Natural killer cell (primary cell): ENCODE data around the gene MAPK7. TPM values are rescaled to one million over a fixed set of nuclear protein-coding genes. Genes with fewer than 3 reads are reported as not detected.

Experiments used
- ATAC-seq, 3 donors: fragments of 150-1000 bp in 2 of 3; fragments of 200-7000 bp in 1 of 3; cut with Tn5 transposase; 1 replicate in 1 of 3; 2 replicates in 2 of 3; pipeline ENCODE4 v1.10.0; 2021; ENCODE audit warnings: mild to moderate bottlenecking in 2 of 3, moderate library complexity in 2 of 3
- DNase-seq, 2 donors: peaks; one replicate each; pipeline versions ENCODE4 v3.0.0 to v3.0.0-alpha.2; 2013 to 2021; ENCODE audit warnings: mixed read lengths in 1 of 2
- H3K27ac ChIP-seq: one replicate; pipeline ENCODE4 v1.5.1; 2013; ENCODE audit warnings: mild to moderate bottlenecking, low read length
- H3K27me3 ChIP-seq: one replicate; pipeline ENCODE4 v1.6.1; 2013; ENCODE audit warnings: low read length; ENCODE audit not compliant: control insufficient read depth, insufficient read depth
- H3K36me3 ChIP-seq: one replicate; pipeline ENCODE4 v1.6.1; 2013; ENCODE audit warnings: low read length; ENCODE audit not compliant: control insufficient read depth, insufficient read depth
- H3K4me1 ChIP-seq: one replicate; pipeline ENCODE4 v1.6.1; 2013; ENCODE audit warnings: low read length; ENCODE audit not compliant: control insufficient read depth, insufficient read depth
- H3K4me3 ChIP-seq: one replicate; pipeline ENCODE4 v1.5.1; 2013; ENCODE audit warnings: low read length
- H3K9me3 ChIP-seq: one replicate; pipeline ENCODE4 v1.6.1; 2013; ENCODE audit warnings: low read length; ENCODE audit not compliant: control insufficient read depth, insufficient read depth
- H3K27ac Mint-ChIP-seq, 2 donors: one replicate each; pipeline ENCODE4 v1.8.0; 2022; ENCODE audit warnings: mild to moderate bottlenecking in 2 of 2, mixed read lengths in 2 of 2, moderate library complexity in 1 of 2
- H3K27me3 Mint-ChIP-seq, 2 donors: one replicate each; pipeline ENCODE4 v1.8.0; 2022; ENCODE audit warnings: low read depth in 2 of 2, mixed read lengths in 2 of 2
- H3K36me3 Mint-ChIP-seq: one replicate; pipeline ENCODE4 v1.8.0; 2022; ENCODE audit warnings: mixed read lengths
- H3K4me1 Mint-ChIP-seq, 2 donors: one replicate each; pipeline ENCODE4 v1.8.0; 2022; ENCODE audit warnings: mixed read lengths in 2 of 2
- H3K4me3 Mint-ChIP-seq: one replicate; pipeline ENCODE4 v1.8.0; 2022; ENCODE audit warnings: mild to moderate bottlenecking, moderate library complexity, mixed read lengths
- H3K9me3 Mint-ChIP-seq, 2 donors: one replicate each; pipeline ENCODE4 v1.8.0; 2022; ENCODE audit warnings: mixed read lengths in 2 of 2
- WGBS: methylation state at CpG from one replicate; pipeline ENCODE4 v1.1.7; 2013; ENCODE audit warnings: missing lambda C conversion rate; ENCODE audit not compliant: insufficient coverage; 5-methylcytosine and 5-hydroxymethylcytosine counted together
- intact Hi-C: fragments of 100-400 bp; cut with micrococcal nuclease; formaldehyde crosslinking; loops from one replicate; pipeline ENCODE4 v1.14.2; 2022
- total RNA-seq, 4 donors: library from RNA; stranded (reverse); fragments of 120-200 nt in 1 of 4; gene quantifications; one replicate each; pipeline versions ENCODE4 v1.2.3 to v1.2.4, GENCODE V29; 2013 to 2022
- TF ChIP-seq, protein P1 (sequence below): fragments of 200-600 bp; IDR thresholded peaks from one replicate; pipeline ENCODE4 v1.8.0; 2022; ENCODE audit warnings: antibody characterized with exemption

Gene MAPK7
- total RNA-seq, 3 donors from 2014 or later (not counting 1 experiment from before 2014, with no cell fraction given), result 39.2 to 63.5 (median 54.1) TPM

- Histone ChIP-seq H3K27ac (no peak overlapping the region), H3K36me3 (no peaks in the 10 kb centered on the region), H3K4me1 (peaks cover 54% of the 10 kb centered on the region), H3K4me3 (no peak overlapping the region), H3K9me3 (no peaks in the 10 kb centered on the region), H3K27me3 (no peaks in the 10 kb centered on the region)
- WGBS, result 91% methylated on average over 5 of the region's 5 CpGs
- H3K36me3 Mint-ChIP-seq, result no peaks in the 10 kb centered on the region
- no peak overlapping the region for H3K4me3 Mint-ChIP-seq
- peaks cover 53 to 63% of the 10 kb centered on the region in 2 donors for H3K4me1 Mint-ChIP-seq
- ATAC-seq, result no peak
- no peaks in the 10 kb centered on the region for H3K27me3 Mint-ChIP-seq
- H3K27ac Mint-ChIP-seq, result peak overlapping the region; percentile 30 to 59
- H3K9me3 Mint-ChIP-seq, result no peaks in the 10 kb centered on the region
- intact Hi-C loops, result loop anchor here (10.0 kb wide), 1 partner anchor 278 kb away; the partner anchor contains the start of gene ALDH3A2
- no peak for DNase-seq
- TF ChIP-seq, protein P1, sequence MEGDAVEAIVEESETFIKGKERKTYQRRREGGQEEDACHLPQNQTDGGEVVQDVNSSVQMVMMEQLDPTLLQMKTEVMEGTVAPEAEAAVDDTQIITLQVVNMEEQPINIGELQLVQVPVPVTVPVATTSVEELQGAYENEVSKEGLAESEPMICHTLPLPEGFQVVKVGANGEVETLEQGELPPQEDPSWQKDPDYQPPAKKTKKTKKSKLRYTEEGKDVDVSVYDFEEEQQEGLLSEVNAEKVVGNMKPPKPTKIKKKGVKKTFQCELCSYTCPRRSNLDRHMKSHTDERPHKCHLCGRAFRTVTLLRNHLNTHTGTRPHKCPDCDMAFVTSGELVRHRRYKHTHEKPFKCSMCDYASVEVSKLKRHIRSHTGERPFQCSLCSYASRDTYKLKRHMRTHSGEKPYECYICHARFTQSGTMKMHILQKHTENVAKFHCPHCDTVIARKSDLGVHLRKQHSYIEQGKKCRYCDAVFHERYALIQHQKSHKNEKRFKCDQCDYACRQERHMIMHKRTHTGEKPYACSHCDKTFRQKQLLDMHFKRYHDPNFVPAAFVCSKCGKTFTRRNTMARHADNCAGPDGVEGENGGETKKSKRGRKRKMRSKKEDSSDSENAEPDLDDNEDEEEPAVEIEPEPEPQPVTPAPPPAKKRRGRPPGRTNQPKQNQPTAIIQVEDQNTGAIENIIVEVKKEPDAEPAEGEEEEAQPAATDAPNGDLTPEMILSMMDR, result no peak
Observed at GRCh38 chr17:19366637-19366972, 11.7 kb upstream of the MAPK7 start.

GRCh38 chr17:19368229-19368628 lies 10.1 kb upstream of the MAPK7 start:
- WGBS, result 95% methylated on average over 4 of the region's 4 CpGs
- peaks cover 55 to 67% of the 10 kb centered on the region in 2 donors for H3K4me1 Mint-ChIP-seq
- peak overlapping the region; percentile 91 to 95 for H3K27ac Mint-ChIP-seq
- peak overlapping the region; percentile 4 for H3K4me3 Mint-ChIP-seq
- Histone ChIP-seq H3K4me3 (no peak overlapping the region), H3K27me3 (no peaks in the 10 kb centered on the region), H3K27ac (no peak overlapping the region), H3K4me1 (peaks cover 58% of the 10 kb centered on the region), H3K9me3 (no peaks in the 10 kb centered on the region), H3K36me3 (no peaks in the 10 kb centered on the region)
- no peaks in the 10 kb centered on the region for H3K9me3 Mint-ChIP-seq
- H3K27me3 Mint-ChIP-seq, result no peaks in the 10 kb centered on the region
- ATAC-seq (no peak), DNase-seq (no peak)
- H3K36me3 Mint-ChIP-seq, result no peaks in the 10 kb centered on the region
- intact Hi-C loops, result loop anchor here (10.0 kb wide), 1 partner anchor 277 kb away; the partner anchor contains the start of gene ALDH3A2
- TF ChIP-seq, protein P1, result no peak

DNA sequence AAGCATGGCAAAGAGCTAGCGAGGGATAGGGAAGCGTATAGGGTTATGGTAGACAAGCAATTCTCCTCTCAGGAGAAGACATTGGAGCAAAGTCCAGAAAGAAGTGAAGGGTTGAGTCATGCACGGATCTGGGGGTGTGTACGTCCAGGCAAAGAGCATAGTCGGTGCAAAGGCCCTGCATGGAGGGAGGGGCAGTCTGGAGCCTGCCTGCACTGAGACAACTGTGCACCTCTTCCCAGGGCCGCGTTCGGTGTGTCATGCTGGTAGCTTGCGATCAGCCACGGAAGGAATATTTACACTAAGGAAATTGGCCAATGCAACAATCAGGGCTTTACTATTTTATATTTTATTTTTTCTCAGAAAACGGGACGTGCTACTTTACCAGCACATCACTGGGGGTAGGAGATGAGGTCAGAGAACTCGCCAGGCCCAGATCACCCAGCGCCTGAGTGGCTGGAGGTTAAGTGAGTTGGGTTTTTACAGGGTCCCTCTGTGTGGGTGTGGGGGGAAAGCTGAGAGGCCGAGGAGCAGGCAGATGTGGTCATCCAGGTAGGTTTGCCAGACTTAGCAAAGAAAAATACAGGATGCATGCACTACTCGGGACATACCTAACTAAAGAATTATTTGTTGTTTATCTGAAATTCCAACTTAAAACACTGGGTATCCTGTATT lies 9.1 kb upstream of the MAPK7 start:
- intact Hi-C loops, result loop anchor here (10.0 kb wide), 1 partner anchor 276 kb away; the partner anchor contains the start of gene ALDH3A2
- Mint-ChIP-seq H3K9me3 (no peaks in the 10 kb centered on the region), H3K36me3 (no peaks in the 10 kb centered on the region), H3K27me3 (no peaks in the 10 kb centered on the region), H3K4me1 (peaks cover 52 to 68% of the 10 kb centered on the region in 2 donors), H3K27ac (peak overlapping the region; percentile 91 to 95), H3K4me3 (peak overlapping the region; percentile 91)
- no peaks in the 10 kb centered on the region for H3K27me3 ChIP-seq
- 82% methylated on average over 16 of the region's 16 CpGs for WGBS
- H3K4me1 ChIP-seq, result peaks cover 58% of the 10 kb centered on the region
- no peak for DNase-seq
- peak overlapping the region; percentile 80 for H3K27ac ChIP-seq
- no peak for ATAC-seq
- no peaks in the 10 kb centered on the region for H3K36me3 ChIP-seq
- TF ChIP-seq, protein P1, result no peak
- no peak overlapping the region for H3K4me3 ChIP-seq
- no peaks in the 10 kb centered on the region for H3K9me3 ChIP-seq
